Measurements from ENCODE around the gene CIBAR2. TPM values are rescaled to one million over a fixed set of nuclear protein-coding genes. Genes with fewer than 3 reads are reported as not detected.

CIBAR2 gene
- total RNA-seq, 1 experiment from 2014 or later = not detected

- in situ Hi-C loops (cut with HindIII; ENCODE audit: low pct_unique_long_range_greater_than_20kb, low sequenced_read_pairs) = no loop called here
- no peak for DNase-seq (ENCODE audit: low read depth, low spot score)
Measured at GRCh38 chr16:85079785-85080570, 32.3 kb downstream of the CIBAR2 start.

- in situ Hi-C loops (cut with HindIII; ENCODE audit: low pct_unique_long_range_greater_than_20kb, low sequenced_read_pairs) = no loop called here
- no peak for DNase-seq (ENCODE audit: low read depth, low spot score)
Measured at GRCh38 chr16:85078952-85079351, 33.3 kb downstream of the CIBAR2 start.

- DNase-seq (ENCODE audit: low read depth, low spot score) = no peak
- in situ Hi-C loops (cut with HindIII; ENCODE audit: low pct_unique_long_range_greater_than_20kb, low sequenced_read_pairs) = no loop called here
Measured at GRCh38 chr16:85078226-85078625, 34.0 kb downstream of the CIBAR2 start.

- in situ Hi-C loops (cut with HindIII; ENCODE audit: low pct_unique_long_range_greater_than_20kb, low sequenced_read_pairs) = no loop called here
- DNase-seq (ENCODE audit: low read depth, low spot score) = no peak
Measured at GRCh38 chr16:85077576-85078125, 34.6 kb downstream of the CIBAR2 start.

GRCh38 chr16:85077039-85077438 lies 35.2 kb downstream of the CIBAR2 start:
- DNase-seq (ENCODE audit: low read depth, low spot score) = no peak
- in situ Hi-C loops (cut with HindIII; ENCODE audit: low pct_unique_long_range_greater_than_20kb, low sequenced_read_pairs) = no loop called here

GRCh38 chr16:85075236-85075924 lies 36.9 kb downstream of the CIBAR2 start:
- in situ Hi-C loops (cut with HindIII; ENCODE audit: low pct_unique_long_range_greater_than_20kb, low sequenced_read_pairs) = no loop called here
- no peak for DNase-seq (ENCODE audit: low read depth, low spot score)

- in situ Hi-C loops (cut with HindIII; ENCODE audit: low pct_unique_long_range_greater_than_20kb, low sequenced_read_pairs) = no loop called here
- DNase-seq (ENCODE audit: low read depth, low spot score) = no peak
Measured at GRCh38 chr16:85074225-85074914, 37.9 kb downstream of the CIBAR2 start.

GRCh38 chr16:85072947-85073346 lies 39.3 kb downstream of the CIBAR2 start:
- in situ Hi-C loops (cut with HindIII; ENCODE audit: low pct_unique_long_range_greater_than_20kb, low sequenced_read_pairs) = no loop called here
- no peak for DNase-seq (ENCODE audit: low read depth, low spot score)

- no peak for DNase-seq (ENCODE audit: low read depth, low spot score)
- in situ Hi-C loops (cut with HindIII; ENCODE audit: low pct_unique_long_range_greater_than_20kb, low sequenced_read_pairs) = no loop called here
Measured at GRCh38 chr16:85072076-85072860, 40.0 kb downstream of the CIBAR2 start.

GRCh38 chr16:85069171-85069570 lies 43.1 kb downstream of the CIBAR2 start:
- in situ Hi-C loops (cut with HindIII; ENCODE audit: low pct_unique_long_range_greater_than_20kb, low sequenced_read_pairs) = no loop called here
- no peak for DNase-seq (ENCODE audit: low read depth, low spot score)

GRCh38 chr16:85068746-85069145 lies 43.5 kb downstream of the CIBAR2 start:
- DNase-seq (ENCODE audit: low read depth, low spot score) = no peak
- in situ Hi-C loops (cut with HindIII; ENCODE audit: low pct_unique_long_range_greater_than_20kb, low sequenced_read_pairs) = no loop called here

- in situ Hi-C loops (cut with HindIII; ENCODE audit: low pct_unique_long_range_greater_than_20kb, low sequenced_read_pairs) = no loop called here
- DNase-seq (ENCODE audit: low read depth, low spot score) = no peak
Measured at GRCh38 chr16:85067426-85067825, 44.8 kb downstream of the CIBAR2 start.

GRCh38 chr16:85067024-85067423 lies 45.2 kb downstream of the CIBAR2 start:
- in situ Hi-C loops (cut with HindIII; ENCODE audit: low pct_unique_long_range_greater_than_20kb, low sequenced_read_pairs) = no loop called here
- DNase-seq (ENCODE audit: low read depth, low spot score) = no peak

GRCh38 chr16:85066346-85066885 lies 45.9 kb downstream of the CIBAR2 start:
- in situ Hi-C loops (cut with HindIII; ENCODE audit: low pct_unique_long_range_greater_than_20kb, low sequenced_read_pairs) = no loop called here

GRCh38 chr16:85065099-85065498 lies 47.2 kb downstream of the CIBAR2 start:
- no peak for DNase-seq (ENCODE audit: low read depth, low spot score)
- in situ Hi-C loops (cut with HindIII; ENCODE audit: low pct_unique_long_range_greater_than_20kb, low sequenced_read_pairs) = no loop called here

More at GRCh38 chr16:85066346-85066885, 45.9 kb downstream of the CIBAR2 start:
- no peak for DNase-seq (ENCODE audit: low read depth, low spot score)

- in situ Hi-C loops (cut with HindIII; ENCODE audit: low pct_unique_long_range_greater_than_20kb, low sequenced_read_pairs) = no loop called here
- DNase-seq (ENCODE audit: low read depth, low spot score) = no peak
Measured at GRCh38 chr16:85064186-85064585, 48.1 kb downstream of the CIBAR2 start.

GRCh38 chr16:85062845-85063244 lies 49.4 kb downstream of the CIBAR2 start:
- in situ Hi-C loops (cut with HindIII; ENCODE audit: low pct_unique_long_range_greater_than_20kb, low sequenced_read_pairs) = no loop called here
- DNase-seq (ENCODE audit: low read depth, low spot score) = no peak
